Left renal cortex interstitium (tissue), 4 donors: ENCODE data around the gene PKDCC. TPM values are rescaled to one million over a fixed set of nuclear protein-coding genes. Genes with fewer than 3 reads are reported as not detected.

ENCODE experiments used
- DNase-seq, 4 donors: peaks; one replicate each; pipeline ENCODE4 v3.0.0-alpha.2; 2013; ENCODE audit warnings: low read depth in 4 of 4, low spot score in 2 of 4, missing footprints in 1 of 4
- polyA plus RNA-seq, 4 donors: library from polyadenylated mRNA; unstranded; fragments of 120-200 nt; gene quantifications; one replicate each; pipeline ENCODE4 v1.2.1, GENCODE V29; 2013; ENCODE audit not compliant: insufficient read length in 4 of 4

PKDCC gene
- polyA plus RNA-seq, 4 donors: 337 to 427 (median 394) TPM

GRCh38 chr2:42102024-42102590 is 54.3 kb downstream of the PKDCC start:
- peak in 1 of 4 donors; percentile 67 for DNase-seq

GRCh38 chr2:42102591-42103450 is 55.0 kb downstream of the PKDCC start:
- peak in 1 of 4 donors; percentile 82 for DNase-seq

GRCh38 chr2:42103829-42104228 is 56.0 kb downstream of the PKDCC start:
- no peak for DNase-seq

- no peak for DNase-seq
These were observed 56.8 kb downstream of the PKDCC start for GRCh38 chr2:42104621-42105020.

- DNase-seq: no peak
These were observed 57.8 kb downstream of the PKDCC start for GRCh38 chr2:42105330-42106256.

- DNase-seq: no peak
These were observed 58.5 kb downstream of the PKDCC start for GRCh38 chr2:42106257-42106816.

- DNase-seq: no peak
These were observed 59.6 kb downstream of the PKDCC start for GRCh38 chr2:42107249-42108042.

Other genes with a start within 250 kb of the PKDCC start
- 100 to 1,000 TPM in 3 of 4 donors, 10 to 100 TPM in 1; 96.8 to 136 (median 111) TPM for gene EML4, start 121.3 kb downstream of the PKDCC start, polyA plus RNA-seq